Left ventricle myocardium inferior (tissue), 1 donor: ENCODE data around the gene RGS14. TPM values are rescaled to one million over a fixed set of nuclear protein-coding genes. Genes with fewer than 3 reads are reported as not detected.
A peak's percentile ranks its signal among the peaks of the same experiment; 100 is the strongest.

Experiments used
- DNase-seq: peaks from one replicate; pipeline ENCODE4 v3.0.0-alpha.2; 2020
- H3K27ac ChIP-seq: fragments of 200-600 bp; replicated peaks from 2 replicates; pipeline ENCODE4 v1.8.0; 2021
- H3K27me3 ChIP-seq: fragments of 200-600 bp; 2 replicates; pipeline ENCODE4 v1.8.0; 2021; ENCODE audit warnings: low read depth
- H3K36me3 ChIP-seq: fragments of 200-600 bp; 2 replicates; pipeline ENCODE4 v1.8.0; 2021
- H3K4me1 ChIP-seq: fragments of 200-600 bp; 2 replicates; pipeline ENCODE4 v1.8.0; 2021
- H3K4me3 ChIP-seq: fragments of 200-600 bp; 2 replicates; pipeline ENCODE4 v1.8.0; 2021; ENCODE audit warnings: mild to moderate bottlenecking, moderate library complexity
- H3K9me3 ChIP-seq: fragments of 200-600 bp; replicated peaks from 2 replicates; pipeline ENCODE4 v1.8.0; 2021
- intact Hi-C: fragments of 100-400 bp; cut with micrococcal nuclease; formaldehyde crosslinking; loops from one replicate; pipeline ENCODE4 v1.11.0; 2022
- total RNA-seq: library from RNA; stranded (reverse); fragmentation: NEBNext Ultra II Directional; extraction: Animal tissue kit (Norgen Biotek cat#: 25700); gene quantifications from one replicate; pipeline ENCODE4 v1.2.1, GENCODE V29; 2021
- TF ChIP-seq, protein P1 (sequence below): fragments of 200-600 bp; IDR thresholded peaks from 2 replicates; pipeline ENCODE4 v1.8.0; 2021; ENCODE audit warnings: antibody characterized with exemption, mild to moderate bottlenecking, borderline replicate concordance
- donor health status: DM: no; HTN: yes; CAD: no; lungs with severe emphysema.

Gene RGS14
- total RNA-seq, 1 donor from 2014 or later = 4.6 TPM

DNA sequence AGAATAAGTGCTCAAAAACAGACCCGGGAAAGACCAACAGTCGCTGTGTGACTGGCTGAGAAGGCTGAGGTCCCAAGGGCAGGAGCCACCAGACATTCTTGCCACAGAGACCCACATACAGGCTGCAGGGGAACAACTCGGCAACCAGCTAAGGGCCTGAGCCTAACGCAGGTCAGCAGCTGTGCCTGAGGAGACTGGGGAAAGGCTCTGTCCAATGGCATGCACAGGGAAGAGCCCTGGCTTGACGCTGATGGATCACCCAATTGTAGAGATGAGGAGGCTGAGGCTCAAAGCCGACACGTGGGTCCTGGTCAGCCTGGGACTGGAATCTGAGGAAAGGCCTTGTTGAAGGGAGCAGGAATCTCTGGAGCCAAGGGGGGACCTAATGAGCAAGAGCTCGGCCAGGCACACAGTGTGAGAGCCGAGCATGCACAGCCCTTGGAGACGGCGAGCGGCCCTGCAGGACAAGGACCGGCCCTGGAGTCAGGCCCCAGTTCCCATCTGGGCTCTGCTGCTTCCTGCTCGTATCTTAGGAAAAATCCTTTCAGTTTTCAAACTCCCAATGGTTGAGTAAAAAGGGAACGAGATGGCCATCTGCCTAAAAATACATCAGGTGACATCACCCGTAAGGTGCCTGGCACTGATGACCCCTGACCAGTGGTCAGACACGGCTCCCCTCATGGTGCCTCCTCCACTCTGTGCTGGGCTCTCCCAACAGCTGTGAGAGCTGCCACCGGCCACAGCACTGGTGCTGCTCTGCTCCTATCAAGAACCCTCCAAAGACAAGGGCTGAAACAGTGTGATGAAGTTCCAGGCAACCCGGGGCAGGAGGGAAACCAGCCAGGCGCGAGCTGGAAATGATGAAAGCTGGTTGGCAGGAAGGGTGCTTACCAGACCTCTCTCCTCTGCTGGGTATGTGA lies 22.7 kb upstream of the RGS14 start:
- intact Hi-C loops = no loop called here
- Histone ChIP-seq H3K36me3 (peaks cover 89% of the 10 kb centered on the region), H3K4me3 (no peak overlapping the region), H3K27ac (peak overlapping the region; percentile 63), H3K4me1 (peaks cover 35% of the 10 kb centered on the region), H3K27me3 (no peaks in the 10 kb centered on the region), H3K9me3 (no peaks in the 10 kb centered on the region)
- DNase-seq = peak; percentile 55
- TF ChIP-seq, protein P1, sequence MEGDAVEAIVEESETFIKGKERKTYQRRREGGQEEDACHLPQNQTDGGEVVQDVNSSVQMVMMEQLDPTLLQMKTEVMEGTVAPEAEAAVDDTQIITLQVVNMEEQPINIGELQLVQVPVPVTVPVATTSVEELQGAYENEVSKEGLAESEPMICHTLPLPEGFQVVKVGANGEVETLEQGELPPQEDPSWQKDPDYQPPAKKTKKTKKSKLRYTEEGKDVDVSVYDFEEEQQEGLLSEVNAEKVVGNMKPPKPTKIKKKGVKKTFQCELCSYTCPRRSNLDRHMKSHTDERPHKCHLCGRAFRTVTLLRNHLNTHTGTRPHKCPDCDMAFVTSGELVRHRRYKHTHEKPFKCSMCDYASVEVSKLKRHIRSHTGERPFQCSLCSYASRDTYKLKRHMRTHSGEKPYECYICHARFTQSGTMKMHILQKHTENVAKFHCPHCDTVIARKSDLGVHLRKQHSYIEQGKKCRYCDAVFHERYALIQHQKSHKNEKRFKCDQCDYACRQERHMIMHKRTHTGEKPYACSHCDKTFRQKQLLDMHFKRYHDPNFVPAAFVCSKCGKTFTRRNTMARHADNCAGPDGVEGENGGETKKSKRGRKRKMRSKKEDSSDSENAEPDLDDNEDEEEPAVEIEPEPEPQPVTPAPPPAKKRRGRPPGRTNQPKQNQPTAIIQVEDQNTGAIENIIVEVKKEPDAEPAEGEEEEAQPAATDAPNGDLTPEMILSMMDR = no peak

GRCh38 chr5:177335701-177336065 lies 22.0 kb upstream of the RGS14 start:
- Histone ChIP-seq H3K4me1 (peaks cover 35% of the 10 kb centered on the region), H3K27ac (peak overlapping the region; percentile 63), H3K4me3 (no peak overlapping the region), H3K27me3 (no peaks in the 10 kb centered on the region), H3K9me3 (no peaks in the 10 kb centered on the region), H3K36me3 (peaks cover 82% of the 10 kb centered on the region)
- DNase-seq = peak; percentile 29
- TF ChIP-seq, protein P1 = no peak
- intact Hi-C loops = no loop called here

DNA sequence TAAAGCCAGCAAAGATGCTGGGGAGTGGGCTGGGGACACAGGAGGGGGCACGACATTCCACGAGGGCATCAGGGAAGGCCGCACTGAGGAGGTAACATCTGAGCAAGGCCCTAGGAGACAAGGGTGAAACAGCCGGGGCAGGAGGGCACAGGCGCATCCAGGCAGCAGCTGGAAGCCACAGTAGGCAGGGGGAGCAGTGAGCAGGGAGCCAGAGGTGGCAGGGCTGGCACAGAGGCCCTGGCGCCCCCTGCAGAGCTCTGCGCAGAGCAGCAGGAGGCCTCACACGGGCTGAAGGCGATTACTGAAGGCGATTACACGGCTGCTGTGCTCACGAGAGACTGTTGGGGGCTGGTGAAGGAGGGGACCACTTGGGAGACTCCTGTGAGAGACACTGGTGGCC lies 21.6 kb upstream of the RGS14 start:
- peaks cover 35% of the 10 kb centered on the region for H3K4me1 ChIP-seq
- H3K4me3 ChIP-seq = no peak overlapping the region
- H3K9me3 ChIP-seq = no peaks in the 10 kb centered on the region
- peaks cover 79% of the 10 kb centered on the region for H3K36me3 ChIP-seq
- no peaks in the 10 kb centered on the region for H3K27me3 ChIP-seq
- peak overlapping the region; percentile 63 for H3K27ac ChIP-seq
- TF ChIP-seq, protein P1 = no peak
- DNase-seq = no peak
- intact Hi-C loops = no loop called here

GRCh38 chr5:177336603-177337494 lies 20.9 kb upstream of the RGS14 start:
- DNase-seq = no peak
- TF ChIP-seq, protein P1 = no peak
- H3K4me1 ChIP-seq = peaks cover 35% of the 10 kb centered on the region
- H3K27ac ChIP-seq = peak overlapping the region; percentile 63
- no peaks in the 10 kb centered on the region for H3K9me3 ChIP-seq
- no peak overlapping the region for H3K4me3 ChIP-seq
- H3K27me3 ChIP-seq = no peaks in the 10 kb centered on the region
- peaks cover 79% of the 10 kb centered on the region for H3K36me3 ChIP-seq
- intact Hi-C loops = no loop called here

GRCh38 chr5:177338251-177339106 lies 19.2 kb upstream of the RGS14 start:
- H3K4me3 ChIP-seq = no peak overlapping the region
- H3K4me1 ChIP-seq = peaks cover 35% of the 10 kb centered on the region
- TF ChIP-seq, protein P1 = no peak
- DNase-seq = no peak
- intact Hi-C loops = no loop called here
- no peak overlapping the region for H3K27ac ChIP-seq
- H3K36me3 ChIP-seq = peaks cover 70% of the 10 kb centered on the region
- no peaks in the 10 kb centered on the region for H3K9me3 ChIP-seq
- no peaks in the 10 kb centered on the region for H3K27me3 ChIP-seq
